CD4-positive, alpha-beta T cell treated with Interleukin-6 for 4 hours (primary cell): ENCODE data around the gene RFPL2.

Experiments used
- DNase-seq: peaks from one replicate; pipeline ENCODE4 v3.0.0-alpha.2; 2020; ENCODE audit warnings: mixed read lengths

The RFPL2 gene

GRCh38 chr22:32204856-32205722 lies at the start of gene RFPL2:
Gene RFPL2 (minus strand): TSS chr22:32205073. CDS start chr22:32202451, 2,622 bp downstream.
- DNase-seq = peak; percentile 46

DNA sequence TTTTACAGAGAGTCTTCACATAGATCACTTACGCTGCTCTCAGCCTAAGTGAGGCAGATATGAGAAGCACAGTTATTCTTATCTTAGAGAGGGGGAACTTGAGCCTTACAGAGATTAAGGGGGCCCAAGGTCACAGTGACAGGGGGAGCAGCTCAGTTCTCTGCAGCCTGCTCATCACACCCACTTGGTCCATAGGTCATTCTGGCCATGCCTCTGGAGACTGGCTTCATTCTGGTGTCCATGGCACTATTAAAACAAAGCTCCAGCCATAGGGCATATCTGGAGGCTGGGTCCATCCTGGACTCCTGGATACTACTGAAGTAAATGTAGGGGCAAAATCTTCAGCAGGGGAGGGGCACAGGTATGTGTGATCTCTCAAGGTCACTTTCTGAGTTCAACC lies 44.4 kb upstream of the RFPL2 start:
- DNase-seq = no peak

DNA sequence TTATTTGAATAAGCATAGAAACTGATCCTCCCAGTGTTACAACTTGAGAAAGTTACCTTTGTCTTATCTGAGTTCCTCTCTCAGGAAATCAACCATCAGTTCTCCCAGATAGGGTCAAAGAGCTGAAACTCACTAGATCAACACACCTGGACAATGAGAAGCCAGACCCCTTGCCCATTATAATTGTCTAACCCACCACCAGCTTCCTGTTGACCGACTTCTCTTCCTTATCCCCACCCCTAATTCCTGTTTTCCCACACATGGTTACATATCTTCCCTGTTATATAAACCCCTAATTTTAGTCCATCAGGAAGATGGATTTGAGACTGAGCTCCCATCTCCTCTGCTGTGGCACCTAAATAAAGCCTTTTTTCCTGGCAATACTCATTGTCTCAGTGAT lies 43.4 kb upstream of the RFPL2 start:
- no peak for DNase-seq

- DNase-seq = no peak
Observed at GRCh38 chr22:32246166-32246565, 41.3 kb upstream of the RFPL2 start.

DNA sequence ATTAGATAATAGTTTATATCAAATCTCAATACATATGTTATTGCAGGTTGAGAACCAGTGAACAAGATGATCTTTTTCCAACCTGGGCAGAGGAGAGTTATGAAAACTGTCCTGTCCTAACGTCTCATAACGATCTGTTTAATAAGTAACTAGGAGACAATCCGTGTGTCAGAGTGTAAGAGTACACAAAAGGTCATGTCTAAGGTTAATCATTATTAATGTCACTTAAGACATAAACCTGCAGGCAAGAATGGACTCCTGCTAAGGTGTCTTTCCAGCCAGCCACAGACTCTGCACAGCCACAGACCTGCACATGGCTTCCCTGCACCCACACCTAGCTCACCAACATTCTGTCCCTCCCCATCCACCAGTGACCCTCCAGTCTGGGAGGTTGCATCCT lies 40.2 kb upstream of the RFPL2 start:
- no peak for DNase-seq

GRCh38 chr22:32244547-32244946 lies 39.7 kb upstream of the RFPL2 start:
- DNase-seq = no peak

DNA sequence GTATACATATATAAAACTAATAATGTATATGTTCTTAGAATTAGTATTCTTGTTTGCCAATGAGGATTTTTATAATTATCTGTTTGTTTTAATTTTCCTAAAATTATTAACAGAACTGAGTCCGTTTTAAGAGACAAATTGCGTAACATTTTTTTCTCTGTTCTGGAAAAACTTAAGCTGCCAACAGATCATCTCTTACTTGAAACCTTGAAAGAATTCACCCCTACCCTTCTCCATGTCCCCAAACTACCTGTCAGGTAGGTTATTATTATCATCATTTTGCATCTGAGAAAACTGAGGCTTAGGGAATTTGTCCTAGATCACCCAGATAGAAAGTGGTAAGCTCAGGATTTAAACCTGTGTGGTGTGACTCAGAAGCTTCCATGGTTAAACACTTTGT lies 35.6 kb upstream of the RFPL2 start:
- DNase-seq = no peak

DNA sequence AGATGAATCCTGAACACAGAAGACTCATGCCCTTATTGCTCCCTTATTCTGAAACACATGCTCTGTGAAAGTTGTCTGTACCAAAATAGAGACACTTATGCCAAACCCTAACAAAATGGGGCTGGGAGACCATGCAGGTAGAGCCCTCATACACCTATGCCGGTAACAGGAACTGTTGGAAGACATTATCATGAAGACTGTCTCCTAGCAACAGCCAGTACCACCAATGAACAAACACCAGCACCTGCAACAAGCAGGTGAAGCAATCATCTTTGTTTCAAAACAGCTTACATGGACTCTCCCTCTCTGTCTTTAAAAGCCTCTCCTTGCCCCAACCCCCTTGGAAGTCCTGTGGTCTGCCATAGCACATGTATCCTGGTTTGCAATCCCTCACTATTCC lies 33.0 kb upstream of the RFPL2 start:
- no peak for DNase-seq

GRCh38 chr22:32236970-32237369 lies 32.1 kb upstream of the RFPL2 start:
- no peak for DNase-seq

- no peak for DNase-seq
Observed at GRCh38 chr22:32233091-32233490, 28.2 kb upstream of the RFPL2 start.

GRCh38 chr22:32232191-32232830 lies 27.4 kb upstream of the RFPL2 start:
- no peak for DNase-seq

DNA sequence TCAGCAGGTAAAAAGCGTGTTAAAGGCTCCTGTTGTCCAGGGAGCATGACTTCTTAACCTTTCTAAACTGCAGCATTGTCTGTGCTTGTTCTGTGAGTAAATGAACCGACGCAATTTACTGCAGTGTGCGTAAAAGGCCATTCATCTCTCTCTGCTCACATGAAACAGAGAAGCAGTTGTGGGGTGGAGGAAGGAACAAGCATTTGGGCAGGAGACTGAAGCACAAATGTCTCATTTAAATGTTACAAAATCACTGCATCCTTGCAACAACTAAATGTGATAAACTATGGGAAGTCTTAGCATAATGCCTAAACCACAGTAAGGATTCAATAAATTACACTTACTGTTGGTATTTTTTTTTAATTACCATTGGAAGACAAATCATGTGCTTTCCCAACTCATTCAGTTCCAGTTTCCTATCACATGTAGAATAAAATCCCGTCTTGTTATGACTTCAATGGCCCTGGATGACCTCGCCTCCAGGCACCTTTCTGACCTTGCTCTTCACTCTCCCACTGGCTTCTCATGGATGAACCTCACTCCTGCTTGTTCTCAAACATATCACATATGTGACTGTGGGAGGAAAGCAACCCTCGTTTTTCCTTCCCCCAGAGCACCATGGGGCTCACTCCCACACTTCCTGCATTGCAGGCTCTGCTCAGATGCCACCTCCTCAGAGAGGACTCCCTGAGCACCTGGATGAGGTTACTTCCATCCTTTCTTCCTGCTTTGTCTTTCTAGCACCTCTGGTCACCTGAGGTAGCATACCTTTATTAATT lies 21.6 kb upstream of the RFPL2 start:
- no peak for DNase-seq

- no peak for DNase-seq
Observed at GRCh38 chr22:32222991-32223390, 18.1 kb upstream of the RFPL2 start.

DNA sequence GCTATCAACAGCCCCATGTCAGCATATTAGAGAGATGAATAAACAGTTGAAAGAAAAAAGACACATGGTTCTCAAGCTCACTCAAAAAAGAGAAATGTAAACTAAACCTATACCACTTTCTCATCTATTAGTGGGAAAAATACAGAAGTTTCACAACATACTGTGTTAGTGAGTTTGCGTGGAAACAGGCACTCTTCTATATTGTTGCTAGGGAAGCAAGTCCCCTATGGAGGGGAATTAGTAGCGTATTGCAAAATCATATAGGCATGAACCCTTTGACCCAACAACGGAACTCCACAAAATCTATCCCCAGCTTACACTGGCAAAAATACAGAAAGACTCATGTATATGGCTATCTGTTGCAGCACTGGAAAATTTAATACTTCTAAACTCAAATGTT lies 14.2 kb upstream of the RFPL2 start:
- no peak for DNase-seq

- no peak for DNase-seq
Observed at GRCh38 chr22:32218470-32218869, 13.6 kb upstream of the RFPL2 start.

DNA sequence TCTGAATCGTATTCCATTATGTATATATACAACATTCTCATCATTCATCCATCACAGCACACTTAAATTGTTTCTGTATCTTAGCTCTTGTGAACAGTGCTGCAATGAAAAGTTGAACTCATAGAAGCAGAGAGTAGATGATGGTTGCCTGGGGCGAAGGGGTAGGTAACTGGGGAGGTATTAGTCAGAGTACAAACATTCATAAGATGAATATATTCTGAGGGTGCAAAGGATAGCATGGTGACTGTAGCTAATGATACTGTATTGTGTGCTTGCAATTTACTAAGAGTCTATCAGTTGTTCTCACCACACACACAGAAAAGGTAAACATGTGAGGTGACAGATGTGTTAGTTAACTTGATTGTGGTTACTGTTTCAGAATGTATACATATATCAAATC lies 12.6 kb upstream of the RFPL2 start:
- no peak for DNase-seq

GRCh38 chr22:32216911-32217310 lies 12.0 kb upstream of the RFPL2 start:
- DNase-seq = no peak

GRCh38 chr22:32211011-32211410 lies 6.1 kb upstream of the RFPL2 start:
- DNase-seq = no peak

GRCh38 chr22:32208681-32209080 lies 3.8 kb upstream of the RFPL2 start:
- no peak for DNase-seq

DNA sequence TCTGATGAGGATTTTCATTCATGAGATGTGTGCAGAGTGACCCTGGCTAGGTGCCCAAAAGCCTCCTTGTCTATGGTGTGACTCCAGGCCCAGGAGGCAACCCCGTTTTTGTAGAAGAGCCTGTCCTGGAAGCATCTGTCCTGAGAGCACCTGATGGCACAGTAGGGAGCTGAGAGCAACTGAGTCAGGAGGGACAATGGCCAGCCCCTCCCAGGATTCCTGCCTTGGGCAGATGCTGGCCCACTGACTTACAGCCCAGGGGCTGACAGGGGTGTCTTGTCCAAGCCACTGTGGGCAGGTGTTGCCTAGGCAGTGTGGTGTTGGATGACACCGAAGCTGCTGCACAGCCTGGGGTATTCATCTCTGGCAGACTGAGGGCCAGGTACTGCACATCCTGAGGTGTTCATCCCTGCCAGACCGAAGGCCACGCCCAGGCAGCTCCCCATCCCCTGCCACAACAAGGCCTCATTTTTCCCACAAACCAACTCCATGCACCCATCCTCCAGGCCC lies 3.2 kb upstream of the RFPL2 start:
- DNase-seq = no peak

GRCh38 chr22:32206774-32207758 lies 2.2 kb upstream of the RFPL2 start:
- DNase-seq = peak; percentile 56
